ENCODE results near the gene PSMB5.
A peak's percentile ranks its signal among the peaks of the same experiment; 100 is the strongest.

The PSMB5 gene

DNA sequence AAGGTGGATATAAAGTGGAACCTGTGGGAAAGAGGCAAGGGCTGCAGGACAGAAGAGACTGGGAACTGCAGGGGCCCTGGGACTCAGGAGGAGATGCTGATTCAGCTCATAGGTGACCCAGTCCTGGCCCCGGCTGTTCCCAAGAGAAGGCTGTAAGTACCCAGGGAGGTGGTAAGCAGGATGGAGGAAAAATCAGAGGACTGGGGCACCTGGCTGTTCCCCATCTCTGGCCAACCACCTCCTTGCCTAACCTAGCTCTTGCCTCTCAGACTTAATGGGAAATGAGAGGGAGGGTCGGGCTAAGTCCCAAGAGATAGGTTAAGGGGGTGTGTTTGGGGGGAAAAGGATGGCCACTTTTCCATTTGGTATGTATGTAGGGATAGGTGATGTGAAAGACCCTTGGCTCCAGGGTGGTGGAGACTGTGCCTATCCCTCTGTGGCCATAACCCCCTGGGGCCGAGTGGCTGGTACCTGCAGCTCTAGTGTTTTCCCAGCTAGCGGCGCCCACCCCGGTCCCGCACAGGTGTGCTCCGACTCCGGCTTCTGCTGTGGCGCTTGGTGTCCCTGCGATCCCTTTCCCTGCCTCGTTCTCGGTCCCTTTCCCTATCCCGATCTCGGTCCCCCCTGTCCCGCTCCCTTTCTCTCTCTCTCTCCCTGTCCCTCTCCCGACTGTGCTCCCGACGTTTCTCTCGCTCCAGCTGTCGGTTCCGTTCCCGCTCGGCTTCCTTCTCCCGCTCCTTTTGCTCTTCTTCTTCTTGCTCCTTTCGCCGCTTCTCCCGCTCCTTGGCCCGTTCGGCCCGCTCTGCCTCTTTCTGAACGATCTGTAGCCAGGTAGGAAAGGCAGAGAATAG lies 24.2 kb upstream of the PSMB5 start:
- DNase-seq = peak; percentile 57

DNA sequence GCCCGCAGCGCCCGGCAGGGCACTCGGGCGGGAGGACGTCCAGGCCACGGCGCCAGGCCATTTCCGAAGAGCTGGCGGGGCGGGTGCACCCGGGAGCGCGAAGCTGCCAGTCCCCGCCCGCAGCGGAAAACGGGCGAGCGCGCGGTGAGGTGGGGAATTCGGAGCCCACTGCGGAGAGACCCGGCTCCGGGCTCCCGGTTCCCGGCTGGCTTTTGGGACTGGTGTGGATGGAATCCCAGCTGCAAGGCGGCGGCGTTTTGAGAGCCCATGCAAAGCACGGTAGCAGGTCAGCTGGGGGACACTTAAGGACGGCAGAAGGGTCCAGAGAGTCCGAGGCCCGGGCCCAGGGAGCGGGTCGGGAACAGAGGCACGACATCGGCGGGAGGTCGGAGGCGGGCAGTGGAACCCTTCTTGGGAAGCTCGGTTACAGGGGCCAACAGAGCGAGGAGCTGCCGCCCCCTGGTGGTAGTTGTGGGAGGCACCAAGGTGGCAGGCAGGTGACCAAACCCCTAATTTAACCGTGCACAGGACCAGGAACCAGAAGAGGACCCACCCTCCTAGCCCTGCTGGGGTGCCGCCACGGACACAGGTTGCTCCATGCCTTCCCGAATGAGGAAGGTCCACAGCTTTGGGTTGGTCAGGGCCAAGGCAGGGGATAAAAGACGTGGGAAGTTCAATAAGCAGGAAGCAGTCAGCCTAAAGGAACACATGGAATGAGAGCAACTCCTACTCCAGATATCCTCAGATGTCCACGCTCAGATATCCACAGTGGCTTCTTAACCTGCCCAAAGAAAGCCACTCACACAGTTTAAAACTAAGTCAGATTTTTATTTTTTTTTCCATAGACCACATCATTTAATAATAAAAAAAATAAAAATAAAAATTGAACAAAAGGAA lies 23.3 kb upstream of the PSMB5 start:
- peak; percentile 95 for DNase-seq

DNA sequence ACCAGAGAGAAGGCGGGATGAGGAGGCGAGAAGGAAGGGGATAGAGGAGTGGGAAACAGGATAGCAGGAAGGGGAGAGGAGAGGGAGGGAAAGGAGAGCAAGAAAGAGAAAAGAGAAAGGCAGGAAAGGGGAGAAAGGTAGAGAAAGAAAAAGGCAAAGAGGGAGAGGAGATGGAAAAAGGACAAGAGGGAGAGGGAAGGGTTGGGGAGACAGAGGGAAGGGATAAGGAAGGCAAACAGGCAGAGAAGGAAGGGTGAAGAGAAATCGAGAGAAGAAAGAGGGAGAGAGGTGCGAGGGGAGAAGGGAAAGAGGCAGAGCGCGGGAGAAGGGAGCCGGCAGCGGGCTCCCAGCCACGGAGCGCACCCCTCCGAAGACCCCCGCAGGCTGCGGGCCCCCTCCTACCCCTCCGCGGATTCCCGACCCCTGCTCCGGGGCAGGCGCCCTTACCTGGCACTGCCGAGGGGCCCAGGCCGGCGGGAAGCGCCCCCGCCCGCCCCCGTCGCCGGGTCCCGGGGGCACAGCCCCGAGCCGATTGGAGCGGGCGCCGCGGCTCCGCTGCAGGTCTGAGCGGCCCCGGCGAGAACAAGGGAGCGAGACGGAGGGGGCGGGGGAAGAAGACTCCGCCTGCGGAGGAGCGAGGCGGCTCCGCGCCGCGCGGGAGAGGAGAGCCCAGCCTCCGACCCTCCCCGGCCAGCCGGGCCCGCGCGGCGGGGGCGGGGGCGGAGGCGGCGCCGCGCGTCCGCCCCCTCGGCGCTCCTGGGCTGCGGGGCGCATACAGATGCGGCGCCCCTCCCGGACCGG lies 22.5 kb upstream of the PSMB5 start, which contains the start of gene CDH24:
Gene CDH24 (minus strand): TSS at position 565 of the 801 bp plus-strand sequence. CDS start 1,787 bp downstream, outside the sequence.
- DNase-seq = peak; percentile 90

DNA sequence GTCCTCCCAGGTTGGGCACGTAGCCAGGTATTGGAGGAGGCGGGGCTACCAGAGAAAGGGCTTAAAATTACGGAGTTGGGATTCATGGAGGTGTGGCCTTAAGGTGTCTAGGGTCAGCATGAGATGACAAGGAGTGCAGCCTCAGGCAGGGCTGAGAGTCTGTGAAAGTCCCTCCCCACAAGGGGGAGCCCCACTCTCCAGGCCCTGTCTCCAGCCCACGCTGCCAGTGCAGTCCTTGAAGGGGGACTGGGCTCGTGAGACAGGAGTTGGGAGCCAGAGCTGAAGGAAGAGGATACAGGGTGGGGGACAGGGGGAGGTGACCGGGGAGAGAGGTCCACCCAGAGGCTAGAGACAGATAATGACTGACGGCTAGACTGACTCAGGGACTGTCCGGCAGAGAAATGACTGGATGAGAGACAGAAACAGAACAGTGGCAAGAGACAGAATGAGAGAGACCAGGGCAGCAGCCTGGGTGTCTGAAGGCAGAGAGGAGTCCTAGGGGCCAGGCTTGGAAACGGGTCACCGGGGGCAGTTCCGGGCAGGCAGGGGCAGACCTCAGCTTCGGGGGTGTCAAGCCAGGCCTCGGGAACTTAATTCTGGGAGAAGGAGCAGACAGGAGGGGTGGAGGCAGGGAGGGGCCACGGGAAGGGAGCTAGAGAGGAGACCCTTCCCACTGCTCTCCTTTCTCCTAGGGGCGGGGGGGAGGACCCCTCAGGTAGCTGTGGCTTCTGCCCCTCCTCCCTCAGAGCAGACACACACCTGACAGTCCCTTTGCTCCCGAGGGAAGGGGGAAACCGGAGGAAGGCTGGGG lies 21.6 kb upstream of the PSMB5 start:
- peak; percentile 89 for DNase-seq

DNA sequence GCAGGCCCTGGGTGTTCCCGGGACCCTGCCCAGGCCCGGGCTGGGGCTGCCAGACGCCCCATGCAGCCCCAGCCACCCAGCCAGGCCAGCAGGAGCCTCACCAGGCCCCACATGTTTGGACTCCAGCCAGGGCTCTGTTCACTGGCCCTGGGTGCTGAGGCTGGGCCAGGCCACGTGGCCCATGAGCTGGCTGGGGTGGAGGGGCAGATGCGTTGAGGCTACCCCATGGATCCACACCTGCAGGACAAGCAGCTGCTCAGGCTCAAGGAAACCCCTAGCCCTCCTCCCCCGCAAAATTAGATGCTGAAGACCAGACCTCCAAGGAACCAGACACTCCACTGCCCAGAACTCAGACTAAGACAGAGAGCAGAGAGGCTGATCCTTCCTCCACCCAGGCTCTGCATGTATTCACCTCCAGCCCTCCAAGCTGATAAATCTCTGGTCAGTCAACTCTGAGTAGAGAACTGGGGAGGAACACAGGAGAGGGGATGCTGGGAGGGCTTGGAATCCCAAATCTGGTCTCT lies 21.0 kb upstream of the PSMB5 start:
- DNase-seq = no peak

DNA sequence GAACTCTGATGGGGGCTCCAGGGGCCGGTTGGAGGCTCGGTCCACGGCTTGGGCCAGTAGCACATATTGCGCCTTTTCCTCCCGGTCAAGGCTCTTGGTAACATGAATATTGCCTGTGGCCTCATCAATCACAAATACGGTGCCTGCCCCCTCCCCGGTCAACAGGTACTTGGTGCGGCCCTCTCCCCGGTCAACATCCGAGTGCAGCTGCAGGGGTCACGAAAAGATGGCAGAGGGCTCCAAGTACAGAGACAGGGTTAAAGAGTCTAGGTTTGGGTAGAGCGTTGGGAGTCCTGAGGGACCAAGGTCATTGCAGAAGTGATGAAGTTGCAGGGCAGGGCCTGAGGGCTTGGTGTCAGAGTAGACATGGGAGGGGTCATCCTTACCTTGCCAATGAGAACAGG lies 20.4 kb upstream of the PSMB5 start:
- DNase-seq = no peak

DNA sequence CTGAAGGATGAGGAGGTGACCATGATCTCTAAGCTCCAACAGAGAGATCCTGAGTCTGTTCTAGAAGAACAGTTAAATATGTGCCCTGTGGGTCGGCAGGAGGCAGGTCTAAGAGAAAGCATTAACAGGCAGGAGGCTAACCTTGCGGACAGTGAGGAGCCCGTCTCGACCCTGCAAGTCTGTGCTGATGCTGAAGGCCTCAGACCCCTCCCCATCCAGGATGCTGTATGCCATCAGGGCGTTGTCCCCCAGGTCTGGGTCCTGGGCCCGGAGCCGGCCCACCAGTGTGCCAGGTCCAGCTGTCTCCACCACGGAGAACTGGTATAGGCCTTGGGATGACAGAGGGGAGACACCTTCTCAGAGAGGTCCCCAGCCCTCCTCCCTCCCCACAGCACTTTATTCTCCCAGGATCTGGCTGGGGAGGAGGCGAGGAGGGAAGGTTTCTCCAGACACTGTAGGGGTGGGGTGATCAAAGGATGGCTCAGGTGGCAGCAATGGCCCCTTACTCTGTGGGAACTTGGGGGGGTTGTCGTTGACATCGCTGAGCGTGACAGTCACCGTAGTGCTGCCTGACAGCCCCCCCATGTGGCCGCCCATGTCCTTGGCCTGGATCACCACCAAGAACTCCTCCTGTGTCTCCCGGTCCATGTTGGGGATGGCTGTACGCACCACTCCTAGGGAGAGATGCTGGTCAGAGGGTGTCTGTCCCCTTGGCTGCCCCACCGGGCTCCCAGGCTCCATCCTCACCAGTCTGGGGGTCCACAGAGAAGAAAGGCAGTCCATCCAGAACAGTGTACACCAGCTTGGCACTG lies 19.5 kb upstream of the PSMB5 start:
- peak; percentile 70 for DNase-seq

DNA sequence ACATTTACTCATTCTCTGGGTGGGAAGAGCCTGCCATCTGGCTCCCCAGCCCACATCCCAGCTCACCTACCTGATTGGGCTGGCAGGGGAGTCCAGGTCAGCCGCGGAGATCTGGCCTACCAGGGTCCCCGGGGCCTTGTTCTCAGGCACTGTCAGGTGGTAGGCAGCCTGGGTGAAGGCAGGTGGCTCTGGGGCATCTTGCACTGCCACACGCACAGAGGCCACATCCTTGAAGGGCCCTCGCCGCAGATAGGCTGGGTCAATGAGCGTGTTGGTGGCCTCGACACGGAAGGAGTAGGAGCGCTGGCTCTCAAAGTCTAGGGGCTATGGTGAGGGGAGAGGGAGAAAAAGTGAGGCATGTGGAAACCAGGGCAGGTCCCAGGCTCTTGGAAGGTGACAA lies 18.7 kb upstream of the PSMB5 start:
- DNase-seq = no peak

DNA sequence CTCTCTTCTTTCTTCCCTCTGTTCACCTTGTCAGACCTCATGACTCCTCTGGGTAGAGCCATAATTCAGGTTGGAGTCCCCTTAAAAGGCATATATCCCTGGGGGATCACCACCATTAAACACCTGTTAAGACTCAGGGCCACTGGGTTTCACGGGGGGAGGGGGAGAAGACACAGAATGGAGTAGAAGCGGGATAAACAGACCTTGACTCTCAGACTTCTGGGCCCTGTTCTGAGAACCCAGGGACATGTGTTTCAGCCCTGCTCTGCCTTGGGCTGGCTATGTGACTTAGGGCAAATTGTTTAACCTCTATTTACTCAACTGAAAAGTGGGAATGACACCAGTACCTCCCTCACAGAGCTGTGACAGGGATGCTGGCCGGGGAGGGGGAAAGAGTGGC lies 18.0 kb upstream of the PSMB5 start:
- DNase-seq = no peak

DNA sequence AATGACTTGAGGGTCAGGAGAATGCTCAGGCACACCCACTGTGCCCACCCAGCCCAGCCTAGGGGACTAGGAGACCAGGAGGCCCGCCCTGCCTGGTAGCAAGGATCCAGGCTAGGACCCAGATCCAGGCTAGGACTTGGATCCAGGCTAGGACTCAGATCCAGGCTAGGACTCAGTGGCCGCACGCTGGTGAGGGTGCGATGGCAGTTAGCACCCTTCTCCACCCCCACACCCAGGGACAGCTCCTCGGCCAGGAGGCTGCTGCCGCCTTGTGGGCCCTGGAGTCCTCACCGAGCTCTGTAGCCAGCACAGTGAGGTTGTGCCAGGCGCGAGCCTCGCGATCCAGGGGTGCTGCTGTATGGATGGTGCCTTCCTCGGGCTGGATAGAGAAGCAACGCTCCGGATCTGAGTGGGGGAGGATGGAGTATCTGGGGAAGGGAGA lies 17.5 kb upstream of the PSMB5 start:
- no peak for DNase-seq

DNA sequence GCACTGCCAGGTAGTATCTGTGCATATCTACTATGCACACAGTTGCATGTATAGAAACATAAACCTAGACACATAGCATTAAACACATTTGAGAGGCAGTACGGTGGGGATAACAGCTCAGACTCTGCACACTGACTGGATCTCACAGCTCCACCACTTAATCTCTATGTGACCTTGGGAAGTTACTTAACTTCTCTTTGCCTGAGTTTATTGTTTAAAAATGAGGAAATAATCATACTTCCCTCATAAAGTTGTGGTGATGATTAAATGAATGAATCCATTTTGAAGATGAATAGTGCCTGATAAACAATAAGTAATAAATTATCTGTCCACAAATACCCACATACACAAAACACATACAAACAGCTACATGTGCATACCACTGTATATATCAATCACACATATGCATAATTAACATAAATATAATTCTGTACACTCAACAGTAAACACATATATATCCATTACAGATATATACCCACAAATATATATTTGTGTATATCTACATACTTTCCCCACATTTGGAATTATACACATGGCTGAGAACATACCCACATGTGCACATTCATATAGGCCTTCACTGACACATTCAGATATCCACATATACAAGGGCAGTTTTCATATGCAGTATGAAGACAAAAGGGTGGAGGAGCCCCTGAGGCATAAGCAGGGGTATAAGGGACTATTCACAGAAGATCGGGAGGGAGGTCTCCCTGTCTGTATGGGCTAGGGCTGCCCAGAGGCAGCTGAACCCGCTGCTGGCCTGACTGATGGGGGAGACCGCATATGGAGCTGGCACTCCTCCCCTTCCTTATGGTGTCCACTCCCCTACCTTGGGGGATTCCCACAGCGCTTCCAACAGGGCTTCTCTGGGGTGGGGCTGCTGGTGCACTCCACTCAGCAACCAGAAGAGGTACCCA lies 16.7 kb upstream of the PSMB5 start:
- no peak for DNase-seq

DNA sequence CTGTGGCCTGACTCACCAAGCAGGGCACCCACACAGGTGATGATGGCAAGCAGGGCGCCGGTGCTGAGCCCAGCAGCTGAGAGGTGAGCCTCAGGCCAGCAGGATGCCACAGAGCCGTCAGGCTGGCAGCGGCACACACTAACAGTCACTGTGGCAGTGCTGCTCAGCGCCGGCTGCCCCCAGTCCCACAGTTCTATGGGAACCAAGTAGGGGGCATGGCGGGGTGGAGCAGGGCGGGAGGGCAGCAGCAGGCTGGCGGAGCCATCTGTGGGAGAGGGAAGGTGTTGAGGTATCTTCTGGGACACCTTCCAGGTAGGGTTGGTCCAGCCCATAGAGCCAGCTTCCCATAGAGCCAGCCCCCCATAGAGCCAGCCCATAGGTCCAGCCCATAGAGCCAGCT lies 14.3 kb upstream of the PSMB5 start:
- no peak for DNase-seq

DNA sequence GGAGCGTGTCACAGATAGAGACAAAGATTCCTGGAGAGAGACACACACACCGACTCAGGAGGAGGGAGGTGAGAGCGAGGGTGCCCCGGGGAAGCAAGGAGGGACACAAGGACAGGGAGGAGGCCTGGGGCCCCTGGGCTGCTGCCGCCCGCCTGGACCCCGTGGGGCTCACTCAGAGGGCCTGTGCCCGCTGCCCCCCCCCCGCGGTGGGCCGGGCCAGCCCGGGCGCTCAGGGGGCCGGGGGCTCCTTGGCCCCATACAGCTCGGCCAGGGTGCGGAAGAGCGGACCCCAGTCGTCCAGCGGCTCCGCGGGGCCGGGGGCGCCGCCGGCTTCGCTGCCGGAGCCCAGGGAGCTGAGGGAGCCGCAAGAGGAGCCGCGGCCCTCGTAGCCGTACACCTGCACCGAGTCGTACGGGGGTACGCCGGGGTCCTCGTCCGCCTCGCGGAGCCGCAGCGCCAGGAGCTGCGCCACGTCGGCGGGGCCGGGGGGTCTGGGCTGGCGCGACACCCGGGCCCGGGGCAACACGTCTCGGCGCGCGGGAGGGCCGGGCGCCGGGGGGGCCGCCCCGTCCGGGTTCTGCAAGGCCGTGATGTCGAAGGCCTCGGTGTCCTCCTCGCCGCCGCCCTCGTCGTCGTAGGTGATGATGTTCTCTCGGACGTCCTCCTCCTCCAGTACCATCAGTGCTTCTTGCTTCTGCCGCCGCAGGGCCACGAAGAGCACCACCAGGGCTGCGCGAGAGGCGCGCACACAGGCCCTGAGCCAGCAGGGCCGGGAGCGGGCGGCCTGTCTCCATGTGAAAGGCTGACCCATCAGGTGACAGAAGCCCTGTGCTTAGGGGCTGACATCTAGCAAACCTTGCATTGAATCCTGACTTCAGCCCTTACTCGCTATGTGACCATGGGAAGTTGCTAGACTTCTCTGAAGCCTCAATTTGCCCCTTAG lies 13.3 kb upstream of the PSMB5 start:
- no peak for DNase-seq

DNA sequence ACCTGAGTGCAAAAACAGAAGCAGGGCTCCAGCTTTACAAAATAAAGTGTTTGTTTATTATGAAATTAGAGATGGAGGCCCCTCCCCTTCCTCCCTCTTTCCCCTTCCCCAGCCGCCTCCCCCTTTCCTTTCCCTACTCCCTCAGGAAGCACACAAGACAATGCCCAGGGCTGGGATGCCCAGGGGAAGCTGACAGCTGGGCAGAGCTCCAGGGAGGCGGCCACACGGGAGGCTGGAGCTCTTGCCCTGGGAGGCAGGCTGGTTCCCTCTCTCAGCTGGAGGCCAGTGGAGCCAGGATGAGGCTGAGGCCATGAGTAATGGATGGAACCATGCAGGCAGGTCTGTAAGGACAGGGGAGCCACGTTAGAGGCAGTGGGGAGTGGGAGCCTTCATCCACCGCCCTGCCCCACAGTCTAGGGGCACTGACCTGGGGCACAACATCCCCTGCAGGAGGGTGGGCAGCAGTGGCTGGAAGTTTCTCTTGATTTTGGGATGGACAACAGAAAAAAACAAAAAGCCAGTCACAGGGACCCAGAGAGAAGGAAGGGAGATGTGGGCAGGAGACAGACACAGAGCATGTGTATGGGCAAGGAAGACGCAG lies 12.4 kb upstream of the PSMB5 start:
- DNase-seq = no peak

DNA sequence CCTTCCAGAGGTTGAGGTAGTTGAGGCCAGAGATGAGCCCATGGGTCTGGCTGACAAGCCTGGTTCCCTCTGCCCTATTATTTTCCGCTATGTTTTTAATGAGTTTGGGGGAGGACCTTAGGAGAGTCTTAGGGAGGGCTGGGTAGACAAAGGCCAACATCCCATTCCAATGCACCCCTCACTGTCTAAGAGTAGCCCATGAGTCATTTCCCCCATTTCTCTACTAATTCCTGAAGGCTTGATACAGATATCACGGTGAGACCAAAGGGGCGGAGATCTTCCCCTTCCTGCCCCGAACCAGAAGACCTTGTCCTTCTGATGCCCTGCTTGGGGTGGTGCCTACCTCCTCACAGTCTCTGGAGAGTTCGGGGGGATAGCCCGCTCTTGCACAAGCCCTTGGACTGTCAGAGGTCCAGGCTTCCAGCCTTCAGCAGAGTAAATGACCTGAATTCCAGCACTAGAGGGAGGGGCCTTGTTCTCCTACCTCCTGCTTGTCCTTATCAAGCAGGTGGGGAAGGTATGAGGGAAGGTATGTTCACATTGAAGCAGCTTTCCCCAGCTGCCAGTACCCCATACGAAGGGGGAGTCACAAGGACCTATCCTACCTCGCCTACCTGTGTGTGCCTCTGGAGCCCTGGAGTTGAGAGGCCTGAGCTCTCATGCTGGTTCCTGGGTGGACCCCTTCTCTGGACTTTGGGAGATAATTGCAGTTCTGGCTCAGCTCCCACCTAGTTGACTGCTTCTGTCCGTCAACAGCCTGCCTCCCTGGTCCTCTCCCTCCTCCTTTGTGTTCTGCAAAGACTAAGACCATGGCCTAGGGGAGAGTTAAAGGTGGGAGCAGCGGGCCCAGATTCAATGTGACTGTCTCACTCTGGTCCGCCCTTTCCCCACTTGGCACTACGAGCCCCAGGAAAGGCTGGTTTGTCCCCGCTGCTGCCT lies 11.0 kb upstream of the PSMB5 start:
- no peak for DNase-seq

DNA sequence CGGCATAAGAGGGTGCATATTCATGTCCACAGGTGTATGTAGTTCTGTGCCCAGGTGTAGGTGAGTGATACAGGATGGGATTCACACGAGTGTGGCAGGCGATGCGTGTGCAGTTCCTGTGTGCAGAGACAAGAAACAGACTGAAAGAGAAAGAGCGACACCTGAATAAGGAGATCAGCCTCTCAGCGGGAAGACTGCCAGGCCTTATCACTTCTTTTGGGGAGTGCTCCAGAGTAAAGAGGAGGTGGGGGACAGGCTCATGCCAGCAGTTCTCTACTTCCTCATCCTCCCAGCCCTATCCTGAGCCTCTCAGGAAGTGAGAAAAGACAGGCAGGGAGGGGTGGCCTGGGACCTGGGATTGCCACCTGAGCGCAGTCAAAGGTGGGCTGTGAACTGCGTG lies 10.1 kb upstream of the PSMB5 start:
- no peak for DNase-seq

DNA sequence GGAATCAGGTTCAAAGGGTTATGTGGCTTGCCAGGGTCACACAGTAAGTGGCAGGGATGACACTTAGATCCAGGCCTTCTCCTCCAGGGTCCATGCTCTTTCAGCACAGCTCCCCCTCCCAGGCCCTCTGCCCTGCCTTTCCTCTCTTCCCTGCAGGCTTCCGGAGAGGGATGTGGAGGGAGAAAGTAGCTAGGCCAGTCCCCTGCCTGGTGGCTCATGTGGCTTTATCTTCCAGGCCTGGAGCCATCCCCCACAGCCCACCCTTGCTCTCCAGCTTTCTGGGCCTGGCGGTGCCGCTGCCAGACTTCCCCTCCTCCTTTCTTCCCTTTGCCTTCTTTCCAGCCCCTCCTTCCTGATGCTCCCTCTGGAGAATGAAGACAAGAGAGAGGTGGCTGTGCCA lies 9.1 kb upstream of the PSMB5 start:
- DNase-seq = no peak
